GM12873 (cell line): ENCODE data around the gene SPCS3.

Experiments used
- TF ChIP-seq, protein P1 (sequence below): IDR thresholded peaks from 2 replicates; pipeline ENCODE4 v1.5.1; 2012; ENCODE audit warnings: low read depth, mild to moderate bottlenecking, moderate library complexity, low read length, control low read depth; ENCODE audit not compliant: insufficient read depth; ENCODE audit errors: missing control alignments

SPCS3 gene

DNA sequence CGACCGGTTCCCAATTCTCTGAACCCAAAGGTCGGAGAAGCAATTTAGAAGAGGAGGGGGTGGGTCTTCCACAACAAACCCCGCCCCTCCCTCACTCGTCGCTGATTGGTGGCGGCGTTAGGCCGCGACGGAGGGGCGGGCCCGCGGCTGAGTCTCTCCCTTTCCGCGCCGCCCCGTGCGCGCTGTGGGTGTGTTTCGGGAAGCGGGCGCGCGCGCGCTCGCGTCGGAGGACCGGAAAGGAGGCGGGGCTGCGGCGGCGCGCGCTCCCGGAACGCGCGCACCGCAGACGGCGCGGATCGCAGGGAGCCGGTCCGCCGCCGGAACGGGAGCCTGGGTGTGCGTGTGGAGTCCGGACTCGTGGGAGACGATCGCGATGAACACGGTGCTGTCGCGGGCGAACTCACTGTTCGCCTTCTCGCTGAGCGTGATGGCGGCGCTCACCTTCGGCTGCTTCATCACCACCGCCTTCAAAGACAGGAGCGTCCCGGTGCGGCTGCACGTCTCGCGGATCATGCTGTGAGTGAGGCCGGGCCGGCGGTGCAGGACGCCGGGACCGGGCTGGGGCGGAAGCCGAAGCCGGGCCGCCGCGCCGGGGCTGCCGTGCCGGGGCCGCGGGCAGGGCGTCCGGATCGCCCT is at the start of gene SPCS3:
Gene SPCS3, plus strand, starts transcription at position 263 of the 636 bp plus-strand sequence. Its CDS starts 111 bp downstream, at position 374.
- TF ChIP-seq, protein P1, sequence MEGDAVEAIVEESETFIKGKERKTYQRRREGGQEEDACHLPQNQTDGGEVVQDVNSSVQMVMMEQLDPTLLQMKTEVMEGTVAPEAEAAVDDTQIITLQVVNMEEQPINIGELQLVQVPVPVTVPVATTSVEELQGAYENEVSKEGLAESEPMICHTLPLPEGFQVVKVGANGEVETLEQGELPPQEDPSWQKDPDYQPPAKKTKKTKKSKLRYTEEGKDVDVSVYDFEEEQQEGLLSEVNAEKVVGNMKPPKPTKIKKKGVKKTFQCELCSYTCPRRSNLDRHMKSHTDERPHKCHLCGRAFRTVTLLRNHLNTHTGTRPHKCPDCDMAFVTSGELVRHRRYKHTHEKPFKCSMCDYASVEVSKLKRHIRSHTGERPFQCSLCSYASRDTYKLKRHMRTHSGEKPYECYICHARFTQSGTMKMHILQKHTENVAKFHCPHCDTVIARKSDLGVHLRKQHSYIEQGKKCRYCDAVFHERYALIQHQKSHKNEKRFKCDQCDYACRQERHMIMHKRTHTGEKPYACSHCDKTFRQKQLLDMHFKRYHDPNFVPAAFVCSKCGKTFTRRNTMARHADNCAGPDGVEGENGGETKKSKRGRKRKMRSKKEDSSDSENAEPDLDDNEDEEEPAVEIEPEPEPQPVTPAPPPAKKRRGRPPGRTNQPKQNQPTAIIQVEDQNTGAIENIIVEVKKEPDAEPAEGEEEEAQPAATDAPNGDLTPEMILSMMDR: no peak

DNA sequence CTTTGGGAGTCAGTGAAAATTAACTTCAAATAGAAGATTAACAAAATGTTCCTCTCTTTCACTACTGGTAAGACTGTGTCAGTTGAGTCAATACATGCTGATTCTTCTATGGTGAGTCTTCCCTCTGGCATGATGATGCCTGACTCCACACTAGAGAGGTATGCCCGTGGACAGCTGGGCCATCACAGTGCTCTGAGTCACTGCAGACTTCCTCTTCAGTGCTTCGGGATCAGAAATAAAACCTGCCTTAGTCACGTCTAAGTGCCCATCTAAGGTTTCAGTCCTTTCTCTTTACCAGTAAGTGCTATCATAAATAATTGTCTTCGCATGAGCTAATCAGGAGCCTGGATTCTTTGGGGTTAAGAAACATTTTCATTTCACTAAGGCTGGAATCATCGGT is 49.1 kb upstream of the SPCS3 start:
- TF ChIP-seq, protein P1: no peak

DNA sequence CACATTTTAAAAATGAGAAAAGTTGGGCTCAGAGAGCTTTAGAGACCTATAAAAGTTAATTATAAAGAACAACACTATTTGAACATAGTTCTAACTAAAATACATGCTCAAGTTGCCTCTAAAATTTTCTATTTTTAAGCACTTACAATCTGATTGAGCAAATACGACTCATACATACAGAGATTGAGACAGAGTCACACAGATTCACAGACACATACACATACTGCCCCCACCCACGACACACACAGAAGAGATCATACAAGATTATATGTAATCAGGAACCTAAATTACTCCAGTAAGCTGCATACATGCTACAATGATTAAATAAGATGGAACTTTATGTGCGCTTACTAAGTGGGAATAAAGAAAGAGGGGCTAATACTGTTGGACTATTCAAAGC is 48.0 kb upstream of the SPCS3 start:
- TF ChIP-seq, protein P1: no peak

DNA sequence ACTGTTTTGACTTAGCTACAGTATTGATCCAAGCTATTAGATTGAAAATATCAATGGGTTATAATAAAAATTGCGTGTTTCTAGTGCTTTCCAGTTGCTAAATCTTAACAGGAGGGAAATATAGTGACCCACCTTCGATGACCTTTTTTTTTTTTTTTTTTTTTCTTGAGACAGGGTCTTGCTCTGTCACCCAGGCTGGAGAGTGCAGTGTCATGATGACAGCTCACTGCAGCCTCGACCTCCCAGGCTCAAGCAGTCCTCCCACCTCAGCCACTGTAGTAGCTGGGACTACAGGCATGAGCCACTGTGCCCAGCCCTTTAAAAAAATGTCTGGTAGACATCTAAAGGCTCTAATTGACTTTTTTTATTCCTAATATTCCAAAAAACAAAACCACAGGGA is 47.0 kb upstream of the SPCS3 start:
- TF ChIP-seq, protein P1: no peak

DNA sequence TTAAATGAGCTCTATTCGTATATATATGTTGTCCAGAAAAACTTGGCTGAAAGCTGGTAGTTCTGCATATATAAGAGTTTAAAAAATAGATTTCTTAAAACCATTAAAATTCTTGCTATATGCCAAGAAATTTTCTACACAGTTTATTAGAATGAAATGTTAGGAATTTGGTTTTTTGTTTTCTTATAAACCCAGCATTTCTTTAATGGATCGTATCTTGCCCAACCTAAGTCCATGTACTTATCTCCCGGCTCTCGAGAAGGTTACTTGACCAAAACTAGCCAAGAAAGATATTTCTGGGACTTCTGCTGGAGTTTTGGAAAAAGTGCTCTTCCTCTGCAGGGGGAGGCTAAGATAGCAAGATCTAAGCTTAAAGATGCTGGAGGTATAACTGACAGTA is 46.0 kb upstream of the SPCS3 start:
- TF ChIP-seq, protein P1: no peak

DNA sequence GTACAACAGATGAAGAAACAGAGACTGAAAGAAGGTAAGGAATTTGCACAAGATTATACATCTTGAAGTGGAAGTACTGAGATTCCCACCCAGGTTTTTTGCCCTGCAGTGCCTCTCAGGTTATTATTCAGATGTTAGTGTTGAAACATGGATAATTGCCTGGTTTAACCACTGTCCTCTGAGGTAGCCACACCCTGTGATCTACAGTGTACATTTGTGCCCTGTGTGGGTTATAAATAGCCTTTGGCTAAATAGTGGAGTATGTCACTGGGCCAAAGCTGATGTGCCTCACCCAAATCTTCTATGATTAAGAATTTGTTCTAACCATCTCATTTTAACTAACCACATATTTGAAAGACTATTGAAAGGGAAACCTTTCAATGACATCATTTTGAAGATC is 45.3 kb upstream of the SPCS3 start:
- TF ChIP-seq, protein P1: no peak

DNA sequence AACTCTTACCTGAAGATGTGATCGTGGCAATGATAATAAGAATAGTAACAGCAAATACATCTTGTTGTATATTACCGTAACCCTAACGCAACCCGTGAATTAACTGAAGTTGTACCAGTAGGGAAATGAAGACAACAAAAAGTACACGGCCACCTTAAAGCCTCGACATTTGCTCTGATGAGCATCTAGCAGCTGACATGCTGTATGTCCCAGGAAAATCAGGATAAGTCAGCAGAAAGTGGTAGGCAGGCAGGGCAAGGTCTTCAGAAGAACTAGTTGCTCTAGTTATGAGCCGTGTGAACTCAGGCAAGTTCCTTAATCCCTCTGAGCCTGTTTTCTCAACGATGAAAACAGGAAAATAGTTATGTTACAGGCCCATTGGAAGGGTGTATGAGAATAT is 43.1 kb upstream of the SPCS3 start:
- TF ChIP-seq, protein P1: no peak
